T-helper 2 cell treated with Interferon-gamma antibody and Interleukin-4, amounts not matched to agents 100 ng/mL and 5 ng/mL, for 36 hours (primary cell): ENCODE results near the gene TRPC4. TPM values are rescaled to one million over a fixed set of nuclear protein-coding genes. Genes with fewer than 3 reads are reported as not detected.

Source experiments
- intact Hi-C: fragments of 100-400 bp; cut with micrococcal nuclease; formaldehyde crosslinking; loops from one replicate; pipeline ENCODE4 v1.15.1; 2023
- total RNA-seq: library from RNA; stranded (reverse); gene quantifications from 2 replicates; pipeline ENCODE4 v1.2.3, GENCODE V29; 2022

Gene TRPC4
- total RNA-seq, 1 donor from 2014 or later = not detected

DNA sequence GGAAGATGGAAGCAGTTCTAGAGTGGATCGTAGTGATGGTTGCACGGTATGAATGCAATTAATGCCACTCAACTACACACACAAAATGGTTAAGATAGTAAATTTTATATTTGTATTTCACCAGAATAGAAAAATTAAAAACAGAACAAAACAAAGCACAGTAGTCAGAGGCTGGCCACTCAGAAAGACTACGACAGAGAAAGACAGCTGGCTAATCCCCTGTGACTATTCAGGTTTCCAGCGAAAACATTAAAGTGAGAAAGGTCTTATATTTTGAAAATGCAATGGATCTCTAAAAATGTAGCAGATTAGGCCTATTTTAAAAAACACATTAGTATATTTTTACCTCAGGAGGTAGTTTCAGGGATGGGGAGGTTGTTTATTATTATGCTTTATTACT lies 139.7 kb downstream of the TRPC4 start:
- intact Hi-C loops = no loop called here

- intact Hi-C loops = no loop called here
These were observed 153.0 kb downstream of the TRPC4 start for GRCh38 chr13:37716420-37717195.

GRCh38 chr13:37715606-37716015 lies 154.0 kb downstream of the TRPC4 start:
- intact Hi-C loops = no loop called here

DNA sequence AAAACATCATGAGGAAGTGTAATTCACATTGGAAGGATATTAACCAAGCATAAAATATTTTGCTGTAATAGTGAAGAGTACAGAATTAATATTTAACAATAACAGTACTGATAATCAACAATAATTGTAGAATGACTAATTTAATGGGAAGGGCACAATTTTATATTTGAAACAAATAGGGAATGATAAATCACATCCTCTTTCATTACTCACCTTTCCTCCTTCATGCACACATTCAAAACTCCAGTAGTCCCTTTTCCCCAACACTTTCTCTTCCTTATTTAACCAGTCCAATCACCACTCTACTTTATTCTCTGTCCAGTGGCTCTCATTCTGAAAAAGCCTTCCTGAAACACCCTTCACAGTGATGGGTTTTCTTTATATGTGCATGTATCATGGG lies 160.3 kb downstream of the TRPC4 start:
- intact Hi-C loops = no loop called here

GRCh38 chr13:37707739-37708500 lies 161.7 kb downstream of the TRPC4 start:
- intact Hi-C loops = no loop called here

DNA sequence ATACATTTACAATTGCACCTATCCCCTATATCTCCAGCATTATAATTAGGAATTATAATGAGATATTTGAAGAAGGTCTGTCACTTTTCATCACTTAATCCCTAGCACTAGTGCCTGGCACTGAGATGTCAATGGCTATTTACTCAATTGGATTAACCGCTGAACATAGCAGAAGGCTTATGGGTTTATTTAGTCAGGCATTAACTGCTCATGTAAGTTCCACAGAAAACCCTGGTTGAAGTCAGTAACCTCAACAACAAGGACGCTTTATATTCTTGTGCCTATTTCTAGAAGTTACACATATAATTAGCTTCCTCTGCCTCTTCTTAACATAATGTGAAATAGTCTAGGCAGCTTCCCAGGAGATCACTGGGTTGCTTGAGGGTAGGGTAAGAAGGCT lies 163.5 kb downstream of the TRPC4 start:
- intact Hi-C loops = no loop called here

- intact Hi-C loops = no loop called here
These were observed 167.6 kb downstream of the TRPC4 start for GRCh38 chr13:37701972-37702371.

- intact Hi-C loops = no loop called here
These were observed 168.3 kb downstream of the TRPC4 start for GRCh38 chr13:37701306-37701705.

GRCh38 chr13:37700887-37701286 lies 168.7 kb downstream of the TRPC4 start:
- intact Hi-C loops = no loop called here

GRCh38 chr13:37695200-37695599 lies 174.4 kb downstream of the TRPC4 start:
- intact Hi-C loops = no loop called here

GRCh38 chr13:37690361-37690760 lies 179.2 kb downstream of the TRPC4 start:
- intact Hi-C loops = no loop called here

- intact Hi-C loops = no loop called here
These were observed 183.1 kb downstream of the TRPC4 start for GRCh38 chr13:37686501-37686900.

DNA sequence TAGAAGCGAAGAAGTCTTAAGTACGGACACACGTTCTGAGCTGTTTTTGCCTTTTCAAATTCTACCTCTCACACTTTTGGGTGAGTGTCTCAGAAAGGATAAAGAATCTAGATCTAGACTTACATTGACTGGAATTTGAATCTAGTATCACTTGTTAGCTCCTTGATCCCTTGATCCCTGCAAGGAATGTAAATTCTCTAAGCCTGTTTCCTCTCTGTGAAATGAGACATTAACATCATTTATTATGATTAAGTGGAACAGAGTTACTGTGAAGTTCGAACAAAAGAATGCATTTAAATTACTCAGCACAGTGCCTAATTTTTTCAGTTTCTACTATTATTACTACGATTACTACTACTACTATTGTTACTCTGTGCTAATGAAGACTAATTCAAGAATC lies 184.4 kb downstream of the TRPC4 start:
- intact Hi-C loops = no loop called here

DNA sequence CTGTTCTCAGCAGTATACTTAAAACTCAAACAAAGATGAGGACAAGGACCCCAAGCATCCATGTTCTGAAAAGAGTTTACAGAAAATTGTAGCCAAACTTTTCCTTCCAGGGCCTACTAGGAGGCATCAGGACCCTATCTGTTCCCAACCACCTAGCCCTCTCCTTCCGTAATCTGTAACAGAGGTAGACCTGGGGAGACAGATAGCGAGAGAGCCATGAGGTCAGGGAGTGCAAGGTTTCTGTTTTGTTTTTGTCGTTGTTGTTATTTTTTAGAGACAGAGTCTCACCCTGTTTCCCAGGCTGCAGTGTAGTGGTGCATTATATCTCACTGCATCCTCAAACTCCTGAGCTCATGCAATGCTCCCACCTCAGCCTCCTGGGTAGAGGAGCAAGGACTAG lies 187.1 kb downstream of the TRPC4 start:
- intact Hi-C loops = no loop called here

DNA sequence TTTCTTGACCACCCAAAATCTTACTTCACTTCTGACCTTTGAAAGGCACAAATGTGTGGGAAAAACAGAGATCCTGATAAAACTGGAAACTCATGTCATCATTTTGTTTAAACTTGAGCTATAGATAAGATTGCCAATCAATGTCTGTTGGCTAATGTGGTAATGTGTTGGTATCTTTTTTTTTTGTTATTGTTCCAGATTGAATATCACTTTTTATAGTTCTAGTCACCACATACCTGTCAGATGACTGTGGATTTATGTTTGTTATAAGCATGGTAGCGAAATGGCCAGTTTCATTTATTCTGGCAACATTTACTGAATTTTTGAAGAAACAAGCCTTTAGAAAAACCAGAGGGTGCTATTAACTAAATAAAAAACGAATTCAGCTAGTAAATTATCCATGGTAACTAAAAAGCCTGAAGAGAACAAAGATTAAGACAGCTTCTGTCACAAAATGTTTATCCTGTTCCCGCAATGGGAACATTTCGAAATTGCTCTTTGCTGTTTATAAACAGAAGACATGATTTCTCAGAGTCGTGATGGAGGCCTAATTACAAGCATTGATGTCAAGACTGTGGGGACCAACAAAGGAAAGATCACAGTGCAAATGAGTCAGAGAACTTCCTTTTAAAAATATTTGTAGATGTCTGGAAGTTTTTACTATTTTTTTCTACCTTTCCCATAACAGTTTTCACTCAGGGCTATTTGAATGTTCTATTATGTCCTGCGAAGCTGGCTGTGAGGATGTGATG lies 188.1 kb downstream of the TRPC4 start:
- intact Hi-C loops = no loop called here

DNA sequence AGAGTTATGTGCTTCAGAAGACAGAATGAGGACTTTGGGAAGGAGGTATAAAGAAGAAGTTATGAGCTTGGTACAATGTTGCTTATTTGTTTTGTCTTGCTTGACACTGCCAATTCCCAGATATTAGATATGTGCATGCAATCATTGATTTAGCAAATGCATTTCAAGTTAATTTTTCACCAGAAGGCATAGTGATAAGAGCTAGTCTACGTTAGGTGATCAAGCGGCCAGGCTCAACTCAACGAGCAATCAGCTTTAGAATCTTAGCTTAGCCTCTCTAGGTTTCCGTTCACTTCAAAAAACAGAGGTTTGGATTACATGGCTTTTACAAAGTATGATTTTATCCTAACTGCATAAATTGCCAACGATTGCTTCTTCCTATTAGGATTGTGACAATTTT lies 189.4 kb downstream of the TRPC4 start:
- intact Hi-C loops = no loop called here

DNA sequence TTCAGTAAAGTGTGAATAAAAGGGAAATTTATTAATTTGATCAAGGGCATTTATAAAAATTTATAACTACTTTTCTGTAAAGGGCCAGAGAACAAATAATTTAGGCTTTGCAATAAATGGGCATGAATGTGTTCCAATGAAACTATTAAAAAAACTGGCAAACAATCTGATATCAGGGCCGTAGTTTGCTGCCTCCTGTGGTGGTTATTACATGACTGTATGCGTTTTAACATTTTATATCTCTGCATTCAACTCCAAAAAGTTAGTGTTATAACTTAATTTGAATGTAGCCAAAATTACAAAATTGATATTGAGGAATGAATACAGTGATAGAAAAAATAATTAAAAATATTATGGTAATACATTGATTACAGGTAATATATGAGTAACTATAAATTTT lies 190.5 kb downstream of the TRPC4 start:
- intact Hi-C loops = no loop called here

GRCh38 chr13:37669845-37670244 lies 199.7 kb downstream of the TRPC4 start:
- intact Hi-C loops = no loop called here

GRCh38 chr13:37667702-37668101 lies 201.9 kb downstream of the TRPC4 start:
- intact Hi-C loops = no loop called here

DNA sequence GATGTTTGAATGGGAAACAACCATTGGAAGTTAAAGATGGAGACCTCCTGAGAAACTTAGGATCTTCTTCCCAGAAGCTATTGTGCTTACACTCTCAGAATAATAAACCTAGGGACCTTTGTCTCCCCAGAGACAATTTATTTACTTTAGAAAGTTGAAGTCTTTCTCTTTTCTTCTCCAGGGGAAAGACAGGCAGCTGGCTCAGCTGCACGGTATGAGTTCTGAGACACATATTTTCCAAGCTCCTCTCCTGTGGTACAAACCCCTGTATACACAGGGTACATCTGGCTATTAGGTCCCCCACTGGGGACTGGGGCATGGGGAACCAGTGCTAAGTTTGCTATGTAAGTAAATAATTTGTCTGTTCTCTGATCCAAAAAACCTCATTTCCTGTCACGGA lies 203.5 kb downstream of the TRPC4 start:
- intact Hi-C loops = no loop called here

DNA sequence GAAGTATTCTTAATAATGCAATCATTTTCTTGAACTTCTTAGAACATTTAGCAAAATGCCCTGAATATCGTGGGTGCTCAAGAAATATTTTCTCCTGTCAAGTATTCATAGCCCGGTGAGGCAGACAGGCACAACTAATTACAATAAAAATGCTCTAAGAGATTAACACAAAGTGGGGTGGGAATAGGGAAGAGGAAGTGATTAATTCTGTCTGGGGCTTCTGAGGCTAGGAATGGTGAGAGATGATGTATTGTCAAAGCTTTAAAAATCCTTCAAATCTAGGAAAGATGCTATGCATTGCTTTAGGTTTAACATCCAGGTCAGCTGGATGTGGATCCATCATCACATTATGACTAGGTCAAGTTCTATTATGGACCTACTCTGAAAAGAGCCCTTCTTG lies 204.2 kb downstream of the TRPC4 start:
- intact Hi-C loops = no loop called here

GRCh38 chr13:37663724-37664123 lies 205.8 kb downstream of the TRPC4 start:
- intact Hi-C loops = no loop called here
